GM21381 (cell line): Measurements from ENCODE around the gene TCF23.
"Not testable (repeated sequence)": the region's sequence is repeated elsewhere in the genome, so short reads cannot be mapped to it uniquely, and the experiment has no call there.

ENCODE experiments used
- ATAC-seq: cut with Tn5 transposase; IDR thresholded peaks from one replicate; pipeline ENCODE4 v1.9.1; 2021; ENCODE audit warnings: mild to moderate bottlenecking, moderate library complexity; ENCODE audit not compliant: unreplicated experiment

Gene TCF23

DNA sequence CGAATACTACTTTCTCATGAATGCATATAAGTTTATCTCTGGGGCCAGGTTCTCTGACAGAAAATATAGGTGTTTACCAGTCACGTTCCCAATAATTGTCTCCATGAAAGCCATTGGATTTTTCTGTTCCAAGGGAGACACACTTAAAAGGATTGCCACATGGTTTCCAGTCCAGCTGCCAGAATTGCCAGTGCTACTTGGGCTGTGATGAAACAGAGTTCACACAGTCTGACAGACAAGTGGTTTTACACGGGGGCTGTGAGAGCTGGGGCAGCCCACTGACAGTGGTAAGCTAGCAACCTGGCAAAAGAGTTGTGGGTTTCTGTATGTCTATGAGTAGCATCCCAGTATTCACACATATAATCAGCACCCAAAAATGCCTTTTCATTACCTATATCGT, 35.3 kb downstream of the TCF23 start:
- no peak for ATAC-seq

DNA sequence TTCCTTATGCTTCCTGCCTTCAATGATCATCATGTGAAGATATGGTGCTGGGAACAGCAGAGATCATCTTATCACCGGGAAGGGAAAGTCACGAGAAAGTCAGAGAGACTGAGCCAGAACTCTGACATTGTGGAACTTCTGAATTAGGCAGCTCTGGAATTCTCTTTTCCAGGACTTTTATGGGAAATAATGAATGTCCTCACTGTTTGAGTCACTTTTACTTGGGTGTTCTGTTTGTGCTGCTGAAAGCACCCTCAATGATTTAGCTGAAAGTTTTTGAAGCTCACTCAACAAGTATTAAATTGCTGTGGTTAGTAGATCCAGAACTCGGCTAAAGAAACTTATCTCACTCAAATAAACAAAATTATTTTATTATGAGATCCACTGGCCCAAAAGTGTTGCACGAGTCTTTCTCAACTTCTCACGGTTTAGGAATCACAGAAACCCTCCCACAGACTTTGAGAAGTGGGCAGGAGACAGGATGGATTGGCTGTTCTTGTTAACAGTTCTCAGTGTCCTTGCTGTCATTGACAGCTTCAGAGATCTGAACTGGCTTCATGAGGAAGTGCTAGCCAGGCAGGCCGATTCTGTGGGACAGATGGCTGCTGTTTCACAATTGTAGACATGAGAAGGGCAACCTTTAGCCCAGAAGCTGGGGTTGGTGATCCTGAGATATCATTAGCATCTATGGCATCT, 36.7 kb downstream of the TCF23 start:
- no peak for ATAC-seq

DNA sequence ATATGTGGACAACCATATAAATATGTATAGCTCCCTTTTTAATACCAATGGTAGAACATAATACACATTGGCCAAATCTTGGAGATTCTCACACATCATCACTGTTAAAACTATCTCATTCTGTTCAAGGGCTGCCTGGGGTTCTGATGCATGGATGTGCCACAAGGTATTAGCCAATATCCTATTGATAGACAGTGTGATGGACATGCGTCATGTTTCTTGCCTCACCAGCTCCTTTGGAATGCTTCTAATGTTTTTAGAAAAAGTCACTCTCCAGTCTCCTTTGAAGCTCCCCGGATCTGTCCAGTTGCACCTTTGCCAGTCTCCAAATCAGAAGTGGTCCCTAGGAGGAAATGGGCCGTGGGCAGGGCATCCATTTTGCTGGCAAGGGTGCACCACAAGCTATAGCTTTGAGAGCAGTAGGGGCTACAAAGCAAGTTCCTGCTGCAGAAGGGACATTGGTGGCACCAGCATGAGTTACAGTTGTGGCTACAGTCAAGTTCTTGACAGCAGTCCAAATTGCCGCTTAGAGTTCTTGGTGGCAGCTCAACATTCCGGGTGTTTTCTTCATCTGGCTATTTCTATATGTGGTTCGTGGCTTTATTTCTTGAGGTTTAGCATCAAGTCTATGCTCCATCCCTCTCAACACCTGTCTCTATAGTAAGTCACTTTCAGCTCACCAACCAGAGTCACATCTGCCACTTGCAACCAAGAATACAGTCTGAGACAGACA, 38.0 kb downstream of the TCF23 start:
- ATAC-seq = no peak

DNA sequence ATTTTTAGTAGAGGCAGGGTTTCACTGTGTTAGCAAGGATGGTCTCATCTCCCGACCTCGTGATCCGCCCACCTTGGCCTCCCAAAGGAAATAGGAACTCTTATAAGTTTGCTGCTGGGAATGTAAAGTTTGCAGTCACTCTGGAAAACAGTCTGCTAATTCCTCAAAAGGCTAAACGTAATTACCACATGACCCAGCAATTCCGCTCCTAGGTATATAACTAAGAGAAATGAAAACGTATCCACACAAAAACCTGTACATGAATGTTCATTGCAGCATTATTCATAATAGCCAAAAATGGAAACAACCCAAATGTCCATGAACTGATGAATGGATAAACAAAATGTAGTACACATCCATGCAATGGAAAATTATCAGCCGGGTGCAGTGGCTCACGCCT, 41.2 kb downstream of the TCF23 start:
- no peak for ATAC-seq

DNA sequence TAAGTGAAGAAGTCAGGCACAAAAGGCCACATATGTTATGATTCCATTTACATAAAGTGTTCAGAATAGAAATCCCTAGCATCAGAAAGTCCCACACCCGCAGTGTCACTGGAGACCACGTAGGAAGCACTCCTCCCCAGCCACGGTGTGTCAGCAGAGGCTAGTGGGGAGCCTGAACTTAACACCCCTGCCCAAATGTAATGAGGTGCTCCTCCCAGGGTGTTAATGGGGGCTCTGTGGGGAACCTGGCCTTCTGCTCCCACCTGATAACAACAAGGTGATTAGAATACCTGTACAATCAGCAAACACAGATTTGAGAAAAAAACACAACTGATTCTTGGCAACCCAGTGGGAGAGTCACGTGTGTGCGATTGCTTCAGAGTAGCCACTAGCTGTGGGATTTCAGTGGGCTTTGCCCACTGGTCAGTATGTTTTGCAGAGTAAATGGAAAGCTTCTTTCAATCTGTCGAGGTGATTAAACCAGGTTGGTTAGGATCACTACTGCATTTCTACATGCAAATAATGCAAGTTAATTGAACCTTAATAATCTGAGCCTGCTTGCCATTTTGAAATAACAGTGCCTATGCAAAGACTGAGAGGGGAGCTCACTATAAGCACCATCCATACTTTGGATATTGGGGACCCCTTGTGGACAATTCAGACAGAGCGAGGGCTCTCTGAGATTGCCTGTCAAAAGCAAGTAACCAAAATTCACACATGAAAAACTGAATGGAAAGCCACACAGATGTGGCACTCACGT, 42.4 kb downstream of the TCF23 start:
- no peak for ATAC-seq

DNA sequence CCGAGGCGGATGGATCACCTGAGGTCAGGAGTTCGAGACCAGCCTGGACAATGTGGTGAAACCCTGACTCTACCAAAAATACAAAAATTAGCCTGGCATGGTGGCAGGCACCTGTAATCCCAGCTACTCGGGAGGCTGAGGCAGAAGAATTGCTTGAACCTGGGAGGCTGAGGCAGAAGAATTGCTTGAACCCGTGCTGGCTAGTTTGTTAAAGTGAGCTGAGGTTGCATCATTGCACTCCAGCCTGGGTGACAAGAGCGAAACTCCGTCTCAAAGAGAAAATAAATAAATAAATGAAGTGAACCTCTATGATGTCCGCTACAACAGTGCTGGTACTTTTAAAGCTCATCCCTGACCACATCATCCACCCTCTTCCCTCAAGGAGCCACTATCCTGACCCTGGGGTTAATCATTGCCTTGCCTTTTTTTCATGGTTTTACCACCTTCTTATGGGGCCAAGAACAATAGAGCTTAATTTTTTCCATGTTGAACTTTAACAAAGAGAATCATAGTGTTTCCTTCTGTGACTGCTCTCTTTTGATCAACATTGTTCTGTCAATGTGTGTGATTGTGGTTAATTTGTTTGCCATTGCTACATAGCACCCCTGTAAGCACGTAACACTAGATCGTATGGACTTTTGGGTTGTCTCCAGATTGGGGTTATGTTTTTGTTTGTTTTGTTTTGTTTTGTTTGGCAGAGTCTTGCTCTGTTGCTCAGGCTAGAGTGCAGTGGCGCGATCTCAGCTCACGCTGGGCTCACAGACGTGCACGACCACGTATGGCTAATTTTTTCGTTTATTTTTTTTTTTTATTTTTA, 45.9 kb downstream of the TCF23 start:
- no peak for ATAC-seq

DNA sequence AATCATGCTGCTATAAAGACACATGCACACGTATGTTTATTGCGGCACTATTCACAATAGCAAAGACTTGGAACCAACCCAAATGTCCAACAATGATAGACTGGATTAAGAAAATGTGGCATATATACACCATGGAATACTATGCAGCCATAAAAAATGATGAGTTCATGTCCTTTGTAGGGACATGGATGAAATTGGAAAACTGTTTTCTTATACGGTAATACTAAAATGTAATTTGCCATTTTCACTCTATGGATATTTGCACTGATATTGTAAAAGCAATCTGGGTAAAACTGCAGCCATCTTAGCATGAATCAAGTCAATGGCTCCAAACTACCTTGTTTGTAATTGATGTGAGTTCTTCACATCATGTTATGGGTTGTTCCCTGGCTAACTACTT, 47.0 kb downstream of the TCF23 start:
- not testable (repeated sequence) for ATAC-seq

DNA sequence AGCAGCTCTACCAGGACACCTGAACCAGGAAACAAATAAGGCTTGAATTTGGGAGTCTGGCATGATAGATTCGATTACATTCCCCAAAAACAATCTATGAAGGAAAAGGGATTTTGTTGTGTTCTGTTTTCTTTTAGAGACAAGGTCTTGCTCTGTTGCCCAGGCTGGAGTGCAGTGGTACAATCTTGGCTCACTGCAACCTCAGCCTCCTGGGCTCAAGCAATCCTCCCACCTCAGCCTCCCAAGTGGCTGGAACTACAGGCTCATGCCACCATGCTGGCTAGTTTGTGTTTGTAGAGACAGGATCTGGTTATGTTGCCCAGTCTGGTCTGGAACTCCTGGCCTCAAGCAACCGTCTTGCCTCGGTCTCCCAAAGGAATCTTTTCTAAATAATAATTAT, 49.3 kb downstream of the TCF23 start:
- not testable (repeated sequence) for ATAC-seq

DNA sequence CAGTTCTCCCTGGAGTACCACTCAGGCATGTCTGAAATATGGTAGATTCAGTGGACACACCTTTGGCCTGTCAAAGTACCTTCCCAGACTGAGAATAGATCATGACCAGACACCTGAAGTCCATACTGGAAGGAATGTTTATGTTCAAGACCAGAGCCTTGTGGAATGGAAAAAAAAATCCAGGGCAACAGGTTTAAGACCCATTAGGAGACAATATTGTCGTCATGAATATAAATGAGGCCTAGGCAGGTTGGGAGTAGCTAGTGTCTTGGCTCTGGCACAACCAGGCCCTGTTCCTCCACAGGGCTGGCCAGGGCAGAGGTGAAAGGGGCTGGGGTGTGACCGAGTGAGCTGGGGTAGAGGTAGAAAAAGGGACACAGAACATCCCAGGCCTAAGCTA, 49.8 kb downstream of the TCF23 start:
- no peak for ATAC-seq

DNA sequence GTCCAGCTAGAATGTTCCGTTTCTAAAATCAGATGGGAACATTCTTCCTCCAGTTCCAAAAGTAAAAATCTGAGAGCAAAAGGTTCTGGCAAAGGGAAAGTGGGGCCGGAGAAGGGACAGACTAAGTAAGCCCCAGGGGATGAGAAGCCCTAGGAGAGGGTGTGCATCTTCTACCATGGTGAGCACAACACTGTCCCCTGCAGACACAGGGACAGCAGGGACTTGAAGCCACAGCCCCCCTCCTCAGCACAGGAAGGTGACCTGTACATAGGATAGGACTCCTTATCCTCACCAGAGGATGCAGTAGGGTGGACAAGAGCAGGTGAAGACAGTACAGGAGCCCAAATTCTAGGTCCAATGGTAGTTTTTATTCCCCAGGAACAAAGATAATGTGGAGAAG, 50.4 kb downstream of the TCF23 start:
- no peak for ATAC-seq

DNA sequence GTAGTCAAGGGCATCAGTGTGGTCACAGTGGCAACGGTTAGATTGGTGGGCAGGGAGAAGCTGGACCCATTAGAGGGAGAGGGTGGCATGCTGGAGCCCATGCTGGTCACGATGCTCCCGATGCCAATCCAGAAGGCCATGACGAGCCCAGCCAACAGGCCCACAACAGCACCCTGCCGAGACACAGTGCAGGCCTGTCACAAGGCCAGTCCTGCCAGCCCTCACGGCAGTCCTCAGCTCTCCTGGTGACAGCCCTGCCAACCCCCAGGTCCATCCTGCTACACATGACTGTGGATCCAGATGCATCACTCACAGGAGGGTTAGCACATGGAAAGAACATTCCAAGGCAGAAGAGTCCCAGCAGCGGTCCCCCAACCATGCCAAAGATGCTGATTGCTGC, 52.9 kb downstream of the TCF23 start:
- no peak for ATAC-seq

DNA sequence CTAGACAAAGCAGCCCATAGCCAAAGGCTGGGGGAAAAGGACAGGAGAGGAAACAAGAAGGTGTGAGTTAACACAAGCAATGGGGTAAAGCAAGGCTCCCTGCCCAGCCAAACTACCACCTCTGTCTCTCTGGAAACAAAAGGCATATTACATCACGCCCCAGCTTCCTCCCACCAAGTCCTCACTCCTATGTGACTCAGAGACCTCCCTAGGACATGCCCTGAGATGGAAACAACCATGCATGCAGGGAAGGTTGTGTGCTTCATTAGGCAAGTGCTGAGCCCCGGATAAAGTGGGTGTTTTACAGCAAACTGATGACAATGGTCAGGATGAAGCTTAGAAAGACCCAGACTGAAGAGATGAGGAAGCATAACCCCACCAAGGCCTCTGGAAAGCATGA, 54.0 kb downstream of the TCF23 start:
- no peak for ATAC-seq

DNA sequence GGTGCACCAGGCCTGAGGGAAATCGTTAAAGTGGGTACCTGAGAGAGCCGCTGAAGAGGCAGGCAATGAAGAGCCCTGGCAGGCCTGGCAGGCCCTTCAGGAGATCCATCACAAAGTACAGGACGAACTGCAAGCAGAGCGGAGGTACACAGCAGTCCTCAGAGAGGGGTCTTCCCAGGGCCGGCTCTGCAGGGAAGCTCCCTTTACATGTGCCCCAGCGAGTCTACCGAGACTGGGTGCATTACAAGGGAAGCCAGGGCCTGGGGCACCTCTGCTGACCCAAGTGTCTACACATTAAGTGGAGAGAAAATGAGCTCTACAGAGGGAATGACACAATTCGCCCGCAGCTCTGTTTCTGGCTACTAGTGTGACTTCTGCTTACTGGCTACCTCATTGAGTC, 54.9 kb downstream of the TCF23 start:
- ATAC-seq = no peak

DNA sequence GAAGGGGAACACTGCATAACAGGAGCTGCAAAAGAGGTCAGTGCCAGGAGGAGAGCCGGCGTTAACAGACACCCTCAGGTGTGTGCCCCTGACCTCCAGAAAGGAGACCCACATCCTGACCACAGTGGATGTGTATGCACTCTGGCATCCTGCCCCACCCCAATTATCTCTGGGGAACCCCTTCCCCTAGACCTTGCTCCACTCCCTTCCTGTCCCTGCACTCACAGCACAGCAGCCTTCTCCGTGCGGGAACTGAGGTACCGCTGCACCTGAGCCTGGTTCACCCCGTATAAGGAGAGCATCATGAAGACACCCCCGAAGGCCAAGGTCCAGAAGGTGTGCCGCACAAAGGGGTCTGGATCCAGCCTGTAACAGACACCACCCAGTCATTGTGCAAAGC, 55.8 kb downstream of the TCF23 start:
- no peak for ATAC-seq

DNA sequence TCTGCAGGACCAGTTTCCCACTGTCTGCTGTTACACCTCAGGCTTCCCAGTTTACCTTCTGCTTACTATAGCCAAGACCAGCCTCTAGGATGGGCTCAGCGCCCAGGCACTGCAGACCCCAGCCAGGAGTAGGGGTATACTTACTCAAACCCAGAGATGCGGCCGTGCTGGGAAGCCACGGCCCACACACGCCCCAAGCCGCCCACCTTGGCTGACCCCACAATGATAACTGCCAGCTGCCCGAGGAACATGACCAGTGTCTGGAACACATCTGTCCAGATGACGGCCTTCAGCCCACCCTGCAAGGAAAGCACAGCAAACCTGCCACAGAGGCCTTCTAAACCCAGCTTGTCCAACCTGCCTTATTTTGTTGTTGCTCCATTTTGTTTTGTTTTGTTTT, 56.4 kb downstream of the TCF23 start:
- ATAC-seq = no peak

DNA sequence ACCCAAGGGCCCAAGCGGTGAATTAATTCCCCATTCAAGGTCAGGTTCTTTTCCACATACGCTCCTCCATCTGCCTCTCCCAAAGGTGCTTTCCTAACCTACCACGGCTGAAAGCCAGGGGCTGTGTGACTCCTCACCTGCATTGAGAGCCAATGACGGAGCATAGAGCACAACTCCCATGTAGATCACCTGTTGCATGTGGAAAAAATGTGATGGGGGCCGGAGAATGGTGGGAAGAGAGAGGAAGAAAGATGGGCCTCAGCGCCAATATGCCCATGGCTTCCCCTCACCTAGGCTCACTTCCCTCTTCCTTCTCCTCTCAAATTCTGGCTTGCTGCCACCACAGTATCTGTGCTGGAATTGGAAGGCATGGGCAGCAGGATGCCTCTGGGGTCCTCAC, 57.5 kb downstream of the TCF23 start:
- no peak for ATAC-seq
